Spleen (tissue), 11 donors: ENCODE data around the gene RGMB. TPM values are rescaled to one million over a fixed set of nuclear protein-coding genes. Genes with fewer than 3 reads are reported as not detected.

Experiments used
- DNase-seq: peaks from one replicate; pipeline ENCODE4 v3.0.0-alpha.2; 2020
- H3K27ac ChIP-seq, 8 donors: fragments of 200-600 bp; sonication (generic) in 7 of 8; 1 replicate in 4 of 8; 2 replicates in 4 of 8; pipeline versions ENCODE4 v1.5.0 to v1.8.0; 2016 to 2021; ENCODE audit warnings: inconsistent platforms in 4 of 8, mild to moderate bottlenecking in 4 of 8, moderate library complexity in 1 of 8
- H3K27me3 ChIP-seq, 7 donors: fragments of 200-600 bp; sonication (generic) in 6 of 7; replicated peaks in 1 of 7; 1 replicate in 4 of 7; 2 replicates in 3 of 7; pipeline versions ENCODE4 v1.5.0 to v1.8.0; 2016 to 2021; ENCODE audit warnings: inconsistent platforms in 3 of 7, mild to moderate bottlenecking in 1 of 7
- H3K36me3 ChIP-seq, 6 donors: fragments of 200-600 bp; sonication (generic) in 5 of 6; 1 replicate in 4 of 6; 2 replicates in 2 of 6; pipeline versions ENCODE4 v1.5.0 to v1.8.0; 2016 to 2021; ENCODE audit warnings: inconsistent platforms in 2 of 6
- H3K4me1 ChIP-seq, 6 donors: fragments of 200-600 bp; sonication (generic) in 5 of 6; 1 replicate in 3 of 6; 2 replicates in 3 of 6; pipeline versions ENCODE4 v1.5.0 to v1.8.0; 2016 to 2021; ENCODE audit warnings: inconsistent platforms in 3 of 6
- H3K4me3 ChIP-seq, 8 donors: fragments of 200-600 bp; sonication (generic) in 7 of 8; 1 replicate in 4 of 8; 2 replicates in 4 of 8; pipeline versions ENCODE4 v1.5.0 to v1.8.0; 2016 to 2021; ENCODE audit warnings: inconsistent platforms in 4 of 8, mild to moderate bottlenecking in 4 of 8, moderate library complexity in 2 of 8
- H3K9me3 ChIP-seq, 8 donors: fragments of 200-600 bp; sonication (generic) in 7 of 8; 1 replicate in 4 of 8; 2 replicates in 4 of 8; pipeline versions ENCODE4 v1.5.0 to v1.8.0; 2016 to 2021; ENCODE audit warnings: inconsistent platforms in 4 of 8
- CTCF ChIP-seq, 11 experiments: fragments of 200-600 bp in 7 of 11; fragments of 450-650 bp in 4 of 11; sonication (generic) in 4 of 11; IDR thresholded peaks in 8 of 11; conservative IDR thresholded peaks in 3 of 11; 1 replicate in 7 of 11; 2 replicates in 4 of 11; pipeline versions ENCODE4 v1.4.0 to v1.8.0; 2016 to 2021; ENCODE audit warnings: antibody characterized with exemption in 11 of 11, inconsistent platforms in 4 of 11, mild to moderate bottlenecking in 1 of 11
- POLR2A ChIP-seq, 3 donors: fragments of 450-650 bp; IDR thresholded peaks; one replicate each; pipeline ENCODE4 v1.5.1; 2017; ENCODE audit warnings: antibody characterized with exemption in 3 of 3, mild to moderate bottlenecking in 1 of 3
- POLR2AphosphoS5 ChIP-seq, 3 donors: sonication (generic); formaldehyde crosslinking; IDR thresholded peaks; one replicate each; pipeline ENCODE4 v1.5.1; 2017; ENCODE audit warnings: antibody characterized with exemption in 3 of 3
- WGBS, 5 donors: extraction: QIAGEN DNeasy Blood & Tissue Kit in 3 of 5; methylation state at CpG; one replicate each; pipeline versions ENCODE4 v1.1.5 to v1.1.7; 2013 to 2018; 5-methylcytosine and 5-hydroxymethylcytosine counted together
- intact Hi-C: fragments of 100-400 bp; cut with DNase I; formaldehyde crosslinking; loops from one replicate; pipeline ENCODE4 v1.15.0; 2023; ENCODE audit warnings: low total_unique reads
- polyA plus RNA-seq, 3 donors: library from polyadenylated mRNA; stranded (reverse); fragments of 200-250 nt; gene quantifications; one replicate each; pipeline ENCODE4 v1.2.1, GENCODE V29; 2013
- total RNA-seq, 7 donors: library from RNA; depleted of rRNA in 3 of 7; stranded (reverse); fragments of >200 nt in 3 of 7; fragmentation: NEBNext Ultra II Directional in 4 of 7; extraction: Animal tissue kit (Norgen Biotek cat#: 25700) in 4 of 7; gene quantifications; one replicate each; pipeline versions ENCODE4 v1.1.0 to v1.2.1, GENCODE V29; 2016 to 2021
- donor health status: healthy with polysubstance abuse.
- donor health status: DM: no; HTN: no; CAD: no; lungs with moderate emphysema.
- donor health status: DM: no; HTN: no; CAD: no.
- donor health status: Bipolar disorder and iron deficiency.
- donor health status: healthy.
- donor health status: DM: no; HTN: no; CAD: no.
- donor health status: DM: yes; HTN: yes; CAD: no.

RGMB gene
- total and polyA plus RNA-seq, 10 donors, result 2.1 to 22.9 (median 14.5) TPM

GRCh38 chr5:98827588-98828284 lies 54.3 kb downstream of the RGMB start:
- no peak for DNase-seq
- no peak overlapping the region for H3K27ac ChIP-seq
- H3K36me3 ChIP-seq, result no peaks in the 10 kb centered on the region
- no peak overlapping the region for H3K4me3 ChIP-seq
- intact Hi-C loops, result no loop called here
- no peaks in the 10 kb centered on the region for H3K9me3 ChIP-seq
- no peaks in the 10 kb centered on the region for H3K4me1 ChIP-seq
- 69 to 88% (median 83%) methylated on average over 7 of the region's 7 CpGs for WGBS, 5 donors
- no peaks in the 10 kb centered on the region for H3K27me3 ChIP-seq
- TF ChIP-seq POLR2AphosphoS5 (IDR thresholded peaks at IDR 0.05), result no peak
- no peak for TF ChIP-seq POLR2A (IDR thresholded peaks at IDR 0.05)
- peak in 2 of 11 experiments; percentile 5 for TF ChIP-seq CTCF (IDR thresholded peaks at IDR 0.05 in 8 of 11, conservative IDR thresholded peaks at IDR 0.05 in 3 of 11)

- H3K36me3 ChIP-seq, result no peaks in the 10 kb centered on the region
- no peaks in the 10 kb centered on the region for H3K4me1 ChIP-seq
- DNase-seq, result no peak
- no peak overlapping the region for H3K27ac ChIP-seq
- H3K27me3 ChIP-seq, result no peaks in the 10 kb centered on the region
- TF ChIP-seq POLR2AphosphoS5 (IDR thresholded peaks at IDR 0.05), result no peak
- intact Hi-C loops, result no loop called here
- H3K9me3 ChIP-seq, result no peaks in the 10 kb centered on the region
- WGBS, 5 donors, result 89 to 96% (median 92%) methylated on average over 5 of the region's 5 CpGs
- H3K4me3 ChIP-seq, result no peak overlapping the region
These were observed 62.7 kb downstream of the RGMB start for GRCh38 chr5:98836175-98836574.

GRCh38 chr5:98839469-98840383 lies 66.3 kb downstream of the RGMB start:
- H3K27ac ChIP-seq, result no peak overlapping the region
- no peaks in the 10 kb centered on the region for H3K36me3 ChIP-seq
- peak overlapping the region in 6 of 8 donors; percentile 1 to 53 (median 26) for H3K4me3 ChIP-seq
- no peaks in the 10 kb centered on the region for H3K4me1 ChIP-seq
- peak; percentile 68 for DNase-seq
- intact Hi-C loops, result no loop called here
- peaks cover 0 to 17% (median 14%) of the 10 kb centered on the region in 8 donors for H3K9me3 ChIP-seq
- WGBS, 5 donors, result 43 to 73% (median 59%) methylated on average over 19 to 42 of the region's 42 CpGs
- TF ChIP-seq POLR2A (IDR thresholded peaks at IDR 0.05) (no peak), CTCF (IDR thresholded peaks at IDR 0.05 in 8 of 11, conservative IDR thresholded peaks at IDR 0.05 in 3 of 11) (peak in 5 of 11 experiments; percentile 16 to 47 (median 20))
- H3K27me3 ChIP-seq, result no peaks in the 10 kb centered on the region

- WGBS, 5 donors, result 81 to 100% (median 94%) methylated on average over 1 of the region's 1 CpG
- no peak overlapping the region for H3K27ac ChIP-seq
- peaks cover 0 to 19% (median 17%) of the 10 kb centered on the region in 8 donors for H3K9me3 ChIP-seq
- no peak for DNase-seq
- H3K27me3 ChIP-seq, result no peaks in the 10 kb centered on the region
- TF ChIP-seq CTCF (IDR thresholded peaks at IDR 0.05 in 8 of 11, conservative IDR thresholded peaks at IDR 0.05 in 3 of 11), result no peak
- TF ChIP-seq POLR2AphosphoS5 (IDR thresholded peaks at IDR 0.05), result no peak
- TF ChIP-seq POLR2A (IDR thresholded peaks at IDR 0.05), result no peak
- intact Hi-C loops, result no loop called here
- H3K36me3 ChIP-seq, result no peaks in the 10 kb centered on the region
- no peaks in the 10 kb centered on the region for H3K4me1 ChIP-seq
- H3K4me3 ChIP-seq, result no peak overlapping the region
These were observed 67.5 kb downstream of the RGMB start for GRCh38 chr5:98840946-98841345.
